Colonic mucosa (tissue), 4 donors: ENCODE measurements around the gene CDH15. TPM values are rescaled to one million over a fixed set of nuclear protein-coding genes. Genes with fewer than 3 reads are reported as not detected.

Experiments used
- DNase-seq: peaks from one replicate; pipeline ENCODE4 v3.0.0-alpha.2; 2020
- H3K27ac ChIP-seq: fragments of 200-600 bp; one replicate; pipeline ENCODE4 v1.8.0; 2021
- H3K27me3 ChIP-seq: fragments of 200-600 bp; one replicate; pipeline ENCODE4 v1.8.0; 2021
- H3K36me3 ChIP-seq: fragments of 200-600 bp; one replicate; pipeline ENCODE4 v1.8.0; 2021
- H3K4me1 ChIP-seq: fragments of 200-600 bp; one replicate; pipeline ENCODE4 v1.8.0; 2021; ENCODE audit warnings: mild to moderate bottlenecking
- H3K4me3 ChIP-seq: fragments of 200-600 bp; one replicate; pipeline ENCODE4 v1.8.0; 2021
- H3K9ac ChIP-seq, 2 donors: one replicate each; pipeline ENCODE4 v1.7.0; 2013; ENCODE audit warnings: control low read depth in 2 of 2, low read depth in 2 of 2, low read length in 2 of 2
- H3K9me3 ChIP-seq: fragments of 200-600 bp; one replicate; pipeline ENCODE4 v1.8.0; 2021
- CTCF ChIP-seq: fragments of 200-600 bp; IDR thresholded peaks from one replicate; pipeline ENCODE4 v1.8.0; 2022; ENCODE audit warnings: antibody characterized with exemption, mild to moderate bottlenecking
- intact Hi-C: fragments of 100-400 bp; cut with DNase I; formaldehyde crosslinking; loops from one replicate; pipeline ENCODE4 v1.14.1; 2022
- total RNA-seq, 2 donors: library from RNA; stranded (reverse); fragmentation: NEBNext Ultra II Directional in 1 of 2; extraction: Animal tissue kit (Norgen Biotek cat#: 25700) in 1 of 2; gene quantifications; one replicate each; pipeline ENCODE4 v1.2.1, GENCODE V29; 2021
- donor health status: healthy.
- donor health status: DM: no; HTN: no; CAD: no.
- donor health status: DM: no; HTN: no; CAD: no.

Gene CDH15
- total RNA-seq, 2 donors from 2014 or later = not detected

DNA sequence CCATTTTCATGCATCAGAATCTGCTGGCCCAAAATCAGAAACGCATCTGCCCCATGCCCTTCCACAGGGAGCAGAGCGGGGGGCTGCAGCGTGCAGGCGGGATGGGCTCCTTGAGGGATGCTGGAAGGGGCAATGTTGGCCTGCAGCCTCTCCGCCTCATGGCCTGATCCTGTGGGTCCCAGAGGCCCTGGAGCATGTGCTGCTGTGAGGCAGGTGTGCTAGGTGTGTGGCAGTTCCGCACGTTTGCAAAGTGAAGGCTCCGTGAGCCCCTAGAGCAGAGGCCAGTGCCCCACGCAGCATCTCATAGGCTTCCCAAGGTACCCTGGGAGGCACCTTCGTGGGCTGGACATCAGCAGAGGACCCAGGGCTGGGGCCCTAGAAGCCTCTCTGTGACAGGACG, 36.4 kb upstream of the CDH15 start:
- Histone ChIP-seq H3K4me1 (no peaks in the 10 kb centered on the region), H3K27me3 (no peaks in the 10 kb centered on the region), H3K9ac (no peak overlapping the region), H3K36me3 (peaks cover 10% of the 10 kb centered on the region), H3K9me3 (no peaks in the 10 kb centered on the region), H3K27ac (no peak overlapping the region), H3K4me3 (no peak overlapping the region)
- intact Hi-C loops = no loop called here
- DNase-seq = no peak
- TF ChIP-seq CTCF = no peak

GRCh38 chr16:89135971-89136765, 35.4 kb upstream of the CDH15 start:
- TF ChIP-seq CTCF = no peak
- no peak for DNase-seq
- Histone ChIP-seq H3K27me3 (no peaks in the 10 kb centered on the region), H3K4me1 (no peaks in the 10 kb centered on the region), H3K4me3 (no peak overlapping the region), H3K36me3 (peaks cover 10% of the 10 kb centered on the region), H3K9ac (no peak overlapping the region), H3K27ac (no peak overlapping the region), H3K9me3 (no peaks in the 10 kb centered on the region)
- intact Hi-C loops = no loop called here

DNA sequence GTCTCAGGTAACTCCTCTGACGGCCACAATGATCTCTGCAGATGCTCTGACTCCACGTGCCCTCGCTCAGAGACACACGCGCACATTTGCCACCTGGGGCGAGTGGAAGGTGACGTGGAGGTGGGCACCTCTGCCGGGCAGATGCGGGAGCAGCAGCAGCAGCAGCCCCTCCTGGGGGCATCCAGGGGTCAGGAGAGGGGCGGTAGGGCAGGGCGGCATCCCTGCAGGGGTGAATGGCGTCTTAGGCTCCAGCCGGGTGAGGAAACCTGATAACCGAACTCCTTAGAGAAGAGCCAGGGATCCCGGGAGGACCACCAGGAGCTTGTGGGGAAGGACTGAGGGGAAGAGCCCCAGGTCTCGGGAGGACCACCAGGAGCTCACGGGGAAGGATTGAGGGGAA, 34.6 kb upstream of the CDH15 start:
- intact Hi-C loops = no loop called here
- DNase-seq = no peak

GRCh38 chr16:89137666-89138512, 33.7 kb upstream of the CDH15 start:
- H3K9me3 ChIP-seq = no peaks in the 10 kb centered on the region
- intact Hi-C loops = no loop called here
- no peak overlapping the region for H3K4me3 ChIP-seq
- H3K27me3 ChIP-seq = no peaks in the 10 kb centered on the region
- peaks cover 10% of the 10 kb centered on the region for H3K36me3 ChIP-seq
- H3K4me1 ChIP-seq = no peaks in the 10 kb centered on the region
- no peak for TF ChIP-seq CTCF
- no peak overlapping the region for H3K27ac ChIP-seq
- DNase-seq = no peak
- H3K9ac ChIP-seq = no peak overlapping the region

More for the DNA sequence above, 34.6 kb upstream of the CDH15 start:
- Histone ChIP-seq H3K4me3 (no peak overlapping the region), H3K27me3 (no peaks in the 10 kb centered on the region), H3K27ac (no peak overlapping the region), H3K9me3 (no peaks in the 10 kb centered on the region), H3K36me3 (peaks cover 10% of the 10 kb centered on the region), H3K9ac (no peak overlapping the region), H3K4me1 (no peaks in the 10 kb centered on the region)
- TF ChIP-seq CTCF = no peak

- Histone ChIP-seq H3K9ac (no peak overlapping the region), H3K36me3 (peaks cover 4% of the 10 kb centered on the region), H3K27me3 (no peaks in the 10 kb centered on the region), H3K4me1 (no peaks in the 10 kb centered on the region), H3K27ac (no peak overlapping the region), H3K4me3 (no peak overlapping the region), H3K9me3 (no peaks in the 10 kb centered on the region)
- intact Hi-C loops = no loop called here
- no peak for TF ChIP-seq CTCF
- DNase-seq = no peak
These were observed 33.1 kb upstream of the CDH15 start for GRCh38 chr16:89138513-89138795.
